Caco-2 (cell line): Measurements from ENCODE around the gene ARAP3. TPM values are rescaled to one million over a fixed set of nuclear protein-coding genes. Genes with fewer than 3 reads are reported as not detected.

ENCODE experiments used
- BruUV-seq: library from RNA; stranded (reverse); fragments of 400-500 nt; replicated peaks from 2 replicates; lab custom pipeline; 2021; lab: Mats Ljungman, UMichigan
- CTCF ChIA-PET: fragments of 300-600 bp; sonication (Branson Sonifier 250); formaldehyde crosslinking; loops from one replicate; lab custom pipeline; 2022; ENCODE audit warnings: antibody characterized with exemption; lab: Charles Lee
- POLR2A ChIA-PET: fragments of 300-600 bp; sonication (Branson Sonifier 250); formaldehyde crosslinking; loops from one replicate; lab custom pipeline; 2022; ENCODE audit warnings: antibody characterized with exemption; lab: Charles Lee
- DNase-seq, 2 experiments: peaks; one replicate each; pipeline versions ENCODE4 v3.0.0 to v3.0.0-alpha.2; 2020 to 2022
- H3K27me3 ChIP-seq: replicated peaks from 2 replicates; pipeline ENCODE4 v1.6.0; 2011; ENCODE audit warnings: low read length; ENCODE audit not compliant: control insufficient read depth, insufficient read depth
- H3K36me3 ChIP-seq: 2 replicates; pipeline ENCODE4 v1.5.1; 2011; ENCODE audit warnings: low read length; ENCODE audit not compliant: control insufficient read depth, insufficient read depth
- H3K4me1 ChIP-seq: fragments of 250-450 bp; sonication (Bioruptor Pico); 2 replicates; pipeline ENCODE4 v1.5.1; 2020; ENCODE audit warnings: mild to moderate bottlenecking
- H3K4me3 ChIP-seq: 2 replicates; pipeline ENCODE4 v1.5.1; 2011; ENCODE audit warnings: low read depth, mild to moderate bottlenecking, control low read depth, low read length
- H3K9me3 ChIP-seq: fragments of 250-450 bp; sonication (Bioruptor Pico); 2 replicates; pipeline ENCODE4 v1.5.1; 2020; ENCODE audit warnings: mild to moderate bottlenecking, moderate library complexity
- H3K27ac Mint-ChIP-seq: one replicate; pipeline ENCODE4 v1.8.0; 2022; ENCODE audit warnings: mixed read lengths; ENCODE audit not compliant: unreplicated experiment
- H3K27me3 Mint-ChIP-seq: one replicate; pipeline ENCODE4 v1.8.0; 2022; ENCODE audit warnings: mixed read lengths; ENCODE audit not compliant: insufficient read depth, unreplicated experiment
- H3K36me3 Mint-ChIP-seq: one replicate; pipeline ENCODE4 v1.8.0; 2022; ENCODE audit warnings: mild to moderate bottlenecking, mixed read lengths; ENCODE audit not compliant: insufficient read depth, unreplicated experiment
- H3K4me1 Mint-ChIP-seq: one replicate; pipeline ENCODE4 v1.8.0; 2022; ENCODE audit warnings: low read depth, mixed read lengths; ENCODE audit not compliant: unreplicated experiment
- H3K4me3 Mint-ChIP-seq: one replicate; pipeline ENCODE4 v1.8.0; 2022; ENCODE audit warnings: mild to moderate bottlenecking, moderate library complexity, mixed read lengths; ENCODE audit not compliant: unreplicated experiment
- H3K9me3 Mint-ChIP-seq: one replicate; pipeline ENCODE4 v1.8.0; 2022; ENCODE audit warnings: mixed read lengths; ENCODE audit not compliant: unreplicated experiment
- CTCF ChIP-seq, 2 experiments: fragments of 200-600 bp in 1 of 2; IDR thresholded peaks; 1 replicate in 1 of 2; 2 replicates in 1 of 2; pipeline versions ENCODE4 v1.5.1 to v1.8.0; 2011 to 2022; ENCODE audit warnings: antibody characterized with exemption in 1 of 2, control low read depth in 1 of 2, inconsistent platforms in 1 of 2, low read depth in 1 of 2, low read length in 1 of 2, mild to moderate bottlenecking in 1 of 2, moderate library complexity in 1 of 2; ENCODE audit not compliant: insufficient read depth in 1 of 2, severe bottlenecking in 1 of 2, unreplicated experiment in 1 of 2
- intact Hi-C: fragments of 100-400 bp; cut with micrococcal nuclease; formaldehyde crosslinking; loops from one replicate; pipeline ENCODE4 v1.10.0; 2022; ENCODE audit not compliant: unreplicated experiment
- total RNA-seq: library from RNA; stranded (reverse); gene quantifications from 2 replicates; pipeline ENCODE4 v1.2.3, GENCODE V29; 2022

Gene ARAP3
- total RNA-seq, 1 experiment from 2014 or later: 6.3 TPM

- ChIA-PET CTCF (interaction anchor here (0.6 kb wide), 1 partner anchor 16 kb away, joined by 6 read pairs; no protein-coding TSS in a partner anchor), POLR2A (no interaction called here)
- peaks cover 22% of the 10 kb centered on the region for H3K4me1 Mint-ChIP-seq
- Histone ChIP-seq H3K4me1 (peaks cover 5% of the 10 kb centered on the region), H3K4me3 (no peak overlapping the region), H3K36me3 (0 out of 2 replicates have a peak, but pooled peaks cover 2% of the 10 kb centered on the region), H3K9me3 (no peaks in the 10 kb centered on the region), H3K27me3 (no peaks in the 10 kb centered on the region)
- peaks cover 4% of the 10 kb centered on the region for H3K36me3 Mint-ChIP-seq
- H3K27ac Mint-ChIP-seq: no peak overlapping the region
- no peak overlapping the region for H3K4me3 Mint-ChIP-seq
- BruUV-seq: no TSS peak
- no peaks in the 10 kb centered on the region for H3K27me3 Mint-ChIP-seq
- no peak for DNase-seq
- intact Hi-C loops: no loop called here
- no peaks in the 10 kb centered on the region for H3K9me3 Mint-ChIP-seq
- no peak for TF ChIP-seq CTCF (IDR thresholded peaks at IDR 0.05; ENCODE audit: insufficient read depth in 1 of 2, low read depth in 1 of 2, low read length in 1 of 2, severe bottlenecking in 1 of 2, unreplicated experiment in 1 of 2)
Measured at GRCh38 chr5:141649056-141649688, 32.9 kb downstream of the ARAP3 start.

GRCh38 chr5:141647851-141648250 lies 34.2 kb downstream of the ARAP3 start:
- ChIA-PET CTCF (no interaction called here), POLR2A (no interaction called here)
- no TSS peak for BruUV-seq

GRCh38 chr5:141647242-141647641 lies 34.8 kb downstream of the ARAP3 start:
- ChIA-PET POLR2A (no interaction called here), CTCF (no interaction called here)
- DNase-seq: no peak
- H3K4me3 Mint-ChIP-seq: no peak overlapping the region
- H3K36me3 Mint-ChIP-seq: peaks cover 4% of the 10 kb centered on the region
- H3K36me3 ChIP-seq: 0 out of 2 replicates have a peak, but pooled peaks cover 2% of the 10 kb centered on the region
- BruUV-seq: no TSS peak
- no peaks in the 10 kb centered on the region for H3K9me3 Mint-ChIP-seq
- H3K27ac Mint-ChIP-seq: no peak overlapping the region
- H3K9me3 ChIP-seq: no peaks in the 10 kb centered on the region
- peaks cover 16% of the 10 kb centered on the region for H3K4me1 Mint-ChIP-seq
- no peaks in the 10 kb centered on the region for H3K27me3 ChIP-seq
- no peak for TF ChIP-seq CTCF (IDR thresholded peaks at IDR 0.05; ENCODE audit: insufficient read depth in 1 of 2, low read depth in 1 of 2, low read length in 1 of 2, severe bottlenecking in 1 of 2, unreplicated experiment in 1 of 2)
- intact Hi-C loops: no loop called here
- no peak overlapping the region for H3K4me3 ChIP-seq
- H3K27me3 Mint-ChIP-seq: no peaks in the 10 kb centered on the region
- H3K4me1 ChIP-seq: peaks cover 7% of the 10 kb centered on the region

More at GRCh38 chr5:141647851-141648250, 34.2 kb downstream of the ARAP3 start:
- Mint-ChIP-seq H3K27ac (no peak overlapping the region), H3K36me3 (peaks cover 4% of the 10 kb centered on the region), H3K4me1 (peaks cover 21% of the 10 kb centered on the region), H3K27me3 (no peaks in the 10 kb centered on the region), H3K4me3 (no peak overlapping the region), H3K9me3 (no peaks in the 10 kb centered on the region)
- intact Hi-C loops: no loop called here
- Histone ChIP-seq H3K4me1 (peaks cover 5% of the 10 kb centered on the region), H3K36me3 (0 out of 2 replicates have a peak, but pooled peaks cover 2% of the 10 kb centered on the region), H3K4me3 (no peak overlapping the region), H3K27me3 (no peaks in the 10 kb centered on the region), H3K9me3 (no peaks in the 10 kb centered on the region)
- DNase-seq: no peak
- TF ChIP-seq CTCF (IDR thresholded peaks at IDR 0.05; ENCODE audit: insufficient read depth in 1 of 2, low read depth in 1 of 2, low read length in 1 of 2, severe bottlenecking in 1 of 2, unreplicated experiment in 1 of 2): no peak
